GM21723 (cell line): ENCODE data around the gene PPP1R8.
A peak's percentile ranks its signal among the peaks of the same experiment; 100 is the strongest.
"Not testable (repeated sequence)": the region's sequence is repeated elsewhere in the genome, so short reads cannot be mapped to it uniquely, and the experiment has no call there.

ENCODE experiments used
- ATAC-seq: cut with Tn5 transposase; IDR thresholded peaks from one replicate; pipeline ENCODE4 v1.9.1; 2021; ENCODE audit warnings: mild to moderate bottlenecking, moderate library complexity; ENCODE audit not compliant: unreplicated experiment

Gene PPP1R8

GRCh38 chr1:27830621-27831440, at the start of gene PPP1R8:
TSS of gene PPP1R8 (plus strand) at chr1:27830782. CDS start at chr1:27830836, 54 bp downstream.
- peak; percentile 84 for ATAC-seq

DNA sequence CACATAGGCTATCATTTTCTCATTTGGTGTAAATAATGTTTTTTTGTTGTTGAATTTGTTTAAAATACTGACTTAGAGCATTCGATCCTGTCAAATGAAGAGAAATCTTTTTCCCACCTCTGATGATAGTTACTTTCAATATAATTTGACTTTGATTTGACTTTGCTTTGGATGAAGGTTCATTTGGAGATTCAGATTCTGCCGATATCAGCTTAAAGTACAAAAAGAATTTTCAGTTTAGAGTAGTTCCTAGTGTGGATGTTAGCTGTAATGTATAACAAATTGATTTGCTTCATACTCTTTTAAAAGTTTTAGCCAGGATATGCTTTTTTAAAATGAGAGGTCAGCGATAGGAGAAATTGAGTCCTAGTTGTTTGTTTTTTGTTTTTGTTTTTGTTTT, 47.6 kb upstream of the PPP1R8 start:
- ATAC-seq, result no peak

DNA sequence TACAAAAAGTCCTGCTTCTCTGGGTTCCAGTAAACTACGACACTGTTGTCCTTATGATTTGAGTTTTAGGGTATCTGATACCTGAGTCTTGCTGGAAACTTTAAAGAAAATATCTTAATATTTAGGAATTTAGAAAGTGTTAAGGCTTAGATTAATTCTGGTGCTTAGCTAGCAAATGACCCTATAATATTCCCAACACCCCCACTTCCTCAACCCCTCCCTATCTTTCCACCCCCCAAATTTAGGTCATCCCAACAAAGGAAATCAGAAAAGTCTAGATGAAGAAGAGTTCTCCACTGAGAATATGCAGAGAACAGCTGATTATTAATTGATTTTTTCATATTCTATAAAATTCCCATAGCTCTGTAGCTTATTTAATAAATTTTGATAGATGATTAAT, 45.9 kb upstream of the PPP1R8 start:
- ATAC-seq, result no peak

GRCh38 chr1:27785781-27786455, 44.7 kb upstream of the PPP1R8 start:
- no peak for ATAC-seq

GRCh38 chr1:27787895-27788294, 42.7 kb upstream of the PPP1R8 start:
- no peak for ATAC-seq

DNA sequence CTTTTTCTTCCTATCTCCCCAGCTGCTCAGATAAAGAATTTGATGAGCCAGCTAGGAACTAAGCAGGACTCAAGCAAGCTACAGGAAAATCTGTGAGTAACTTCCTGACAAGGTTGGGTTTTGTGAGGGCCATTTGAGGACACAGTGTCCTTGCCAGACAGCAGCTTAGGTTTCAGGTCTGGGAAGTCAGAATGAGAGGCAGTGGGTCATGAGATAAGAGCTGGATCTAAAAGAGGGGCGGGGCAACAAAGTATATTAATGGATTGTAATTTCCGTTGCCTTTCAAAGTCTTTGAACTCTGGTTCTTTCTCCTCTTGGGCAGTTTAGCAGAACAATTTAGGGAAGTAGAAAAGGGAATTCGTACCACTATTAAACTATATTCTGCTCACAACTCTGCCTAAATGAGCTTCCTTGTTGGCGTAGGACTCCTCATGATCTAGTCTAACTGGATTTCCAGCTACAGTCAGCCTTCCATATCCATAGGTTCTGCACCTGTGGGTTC, 41.0 kb upstream of the PPP1R8 start:
- ATAC-seq, result no peak

DNA sequence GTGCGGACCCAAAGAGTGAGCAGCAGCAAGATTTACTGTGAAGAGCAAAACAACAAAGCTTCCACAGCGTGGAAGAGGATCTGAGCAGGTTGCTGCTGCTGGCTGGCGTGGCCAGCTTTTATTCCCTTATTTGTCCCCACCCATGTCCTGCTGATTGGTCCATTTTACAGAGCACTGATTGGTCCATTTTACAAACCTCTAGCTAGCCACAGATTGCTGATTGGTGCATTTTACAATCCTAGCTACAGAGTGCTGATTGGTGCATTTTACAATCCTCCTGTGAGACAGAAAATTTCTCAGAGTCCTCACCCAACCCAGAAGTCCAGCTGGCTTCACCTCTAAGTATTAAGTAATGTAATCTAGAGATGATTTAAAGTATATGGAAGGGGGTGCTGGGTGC, 40.3 kb upstream of the PPP1R8 start:
- not testable (repeated sequence) for ATAC-seq

- ATAC-seq, result no peak
Measured at GRCh38 chr1:27795601-27796000, 35.0 kb upstream of the PPP1R8 start.

DNA sequence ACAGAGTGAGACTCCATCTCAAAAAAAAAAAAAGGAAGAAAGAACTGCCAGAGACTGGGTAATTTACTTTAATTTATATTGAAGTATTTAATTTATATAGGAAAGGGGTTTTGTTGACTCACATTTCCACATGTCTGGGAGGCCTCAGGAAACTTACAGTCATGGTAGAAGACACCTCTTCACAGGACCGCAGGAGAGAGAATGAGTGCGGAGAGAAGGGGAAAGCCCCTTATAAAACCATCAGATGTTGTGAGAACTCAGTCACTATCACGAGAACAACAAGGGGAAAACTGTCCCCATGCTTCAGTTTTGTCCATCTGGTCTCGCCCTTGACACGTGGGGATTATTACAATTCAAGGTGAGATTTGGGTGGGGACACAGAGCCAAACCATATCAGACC, 25.8 kb upstream of the PPP1R8 start:
- ATAC-seq, result no peak

GRCh38 chr1:27806758-27807157, 23.8 kb upstream of the PPP1R8 start:
- no peak for ATAC-seq

DNA sequence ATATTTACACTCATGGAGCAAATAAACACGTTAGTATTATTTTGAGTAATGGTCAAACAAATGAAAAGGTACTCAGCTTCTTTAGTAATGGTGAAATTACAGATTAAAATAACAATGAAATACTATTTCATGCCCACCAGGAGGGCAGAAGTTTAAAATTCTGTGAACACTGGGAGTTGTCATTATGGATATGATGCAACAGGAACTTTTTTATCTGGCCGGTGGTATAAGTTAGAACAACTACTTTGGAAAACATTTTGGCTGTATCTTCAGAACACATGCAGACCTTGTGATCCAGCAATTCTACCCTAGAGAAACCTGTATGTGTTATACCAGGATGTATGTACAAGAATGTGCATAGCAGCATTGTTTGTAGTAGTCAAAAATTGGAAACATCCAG, 23.2 kb upstream of the PPP1R8 start:
- ATAC-seq, result no peak

GRCh38 chr1:27808131-27808530, 22.5 kb upstream of the PPP1R8 start:
- not testable (repeated sequence) for ATAC-seq

- ATAC-seq, result no peak
Measured at GRCh38 chr1:27809883-27810282, 20.7 kb upstream of the PPP1R8 start.

DNA sequence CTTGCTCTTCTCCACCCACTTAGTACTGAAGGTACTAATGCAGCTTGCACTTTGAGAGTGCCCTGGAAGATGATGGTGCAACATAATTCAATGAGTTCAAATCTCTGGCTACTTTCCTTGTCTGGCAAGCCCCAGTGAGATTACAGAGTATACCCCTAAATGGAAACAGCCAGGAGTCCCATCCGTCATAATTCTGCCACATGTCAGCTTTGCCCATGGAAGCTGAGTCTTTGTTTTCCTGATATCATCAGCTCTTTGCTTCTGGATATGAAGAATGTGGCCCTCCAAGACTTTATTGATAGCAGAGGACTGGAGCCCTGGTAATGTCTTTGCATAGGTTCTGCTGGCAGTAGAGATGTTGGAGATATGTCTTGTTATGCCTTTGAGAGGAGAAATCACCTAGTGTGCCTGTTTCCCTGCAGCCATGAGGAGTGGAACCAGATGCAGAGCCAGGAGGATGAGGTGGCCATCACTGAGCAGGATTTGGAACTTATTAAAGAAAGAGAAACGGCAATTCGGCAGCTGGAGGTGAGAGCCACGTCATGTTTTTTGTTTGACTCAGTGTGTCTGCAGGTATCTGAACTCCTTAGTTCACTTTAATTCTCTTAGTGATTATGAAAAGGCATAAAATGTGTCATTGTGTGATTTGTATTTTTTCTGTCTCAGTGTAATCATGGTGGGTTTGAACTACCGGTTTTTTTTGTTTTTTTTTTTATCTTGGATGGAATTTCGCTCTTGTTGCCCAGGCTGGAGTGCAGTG, 18.7 kb upstream of the PPP1R8 start:
- no peak for ATAC-seq

DNA sequence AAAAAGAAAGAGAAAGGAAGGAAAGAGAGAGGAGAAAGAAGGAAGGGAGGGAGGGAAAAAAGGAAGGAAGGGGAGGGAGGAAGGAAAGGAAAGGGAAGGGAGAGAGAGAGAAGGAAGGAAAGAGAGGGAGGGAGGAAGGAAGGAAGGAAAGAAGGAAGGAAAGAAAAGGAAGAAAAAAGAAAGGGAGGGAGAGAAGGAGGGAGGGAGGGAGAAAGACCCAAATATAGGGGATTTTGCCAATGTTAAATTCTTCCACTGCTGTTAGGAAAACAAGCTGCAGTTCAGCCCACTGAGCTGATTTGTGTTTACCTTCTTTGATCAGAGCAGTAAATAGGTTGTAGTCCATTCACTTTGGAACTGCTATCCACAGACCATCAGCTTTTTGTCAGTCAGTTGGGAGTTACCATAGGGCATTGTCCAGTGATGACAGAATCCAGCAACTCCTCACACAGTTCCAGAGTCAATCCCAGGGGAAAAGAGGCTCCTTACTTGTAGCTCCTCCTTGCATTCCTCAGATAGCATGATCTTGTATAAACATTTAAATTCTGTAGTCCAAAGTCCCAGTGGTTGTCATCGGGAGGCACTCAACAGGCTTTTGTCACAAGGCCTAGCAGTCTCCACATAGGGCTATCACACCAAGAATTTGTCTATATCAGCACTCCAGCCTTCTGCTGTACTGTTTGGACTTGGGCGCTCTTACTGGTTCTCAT, 13.5 kb upstream of the PPP1R8 start:
- ATAC-seq, result no peak

DNA sequence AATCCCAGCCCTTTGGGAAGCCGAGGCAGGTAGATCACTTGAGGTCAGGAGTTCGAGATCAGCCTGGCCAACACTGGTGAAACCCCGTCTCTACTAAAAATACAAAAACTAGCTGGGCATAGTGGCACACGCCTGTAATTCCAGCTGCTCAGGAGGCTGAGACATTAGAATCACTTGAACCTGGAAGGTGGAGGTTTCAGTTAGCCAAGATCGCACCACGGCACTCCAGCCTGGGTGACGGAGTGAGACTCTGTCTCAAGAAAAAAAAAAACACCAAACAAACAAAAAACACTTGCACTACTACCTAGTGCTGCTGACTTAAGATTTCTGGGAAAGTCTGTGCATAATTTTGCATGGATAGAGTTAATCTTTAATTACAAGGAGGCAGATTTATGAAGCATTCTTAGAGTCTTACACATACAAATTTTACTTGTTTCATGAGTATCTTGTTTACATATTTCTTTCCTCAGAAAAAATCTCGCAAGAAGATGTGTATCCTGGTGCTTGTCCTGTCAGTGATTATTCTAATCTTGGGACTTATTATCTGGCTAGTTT, 8.7 kb upstream of the PPP1R8 start:
- ATAC-seq, result no peak

- no peak for ATAC-seq
Measured at GRCh38 chr1:27823784-27824183, 6.8 kb upstream of the PPP1R8 start.

- ATAC-seq, result no peak
Measured at GRCh38 chr1:27824411-27824810, 6.2 kb upstream of the PPP1R8 start.

DNA sequence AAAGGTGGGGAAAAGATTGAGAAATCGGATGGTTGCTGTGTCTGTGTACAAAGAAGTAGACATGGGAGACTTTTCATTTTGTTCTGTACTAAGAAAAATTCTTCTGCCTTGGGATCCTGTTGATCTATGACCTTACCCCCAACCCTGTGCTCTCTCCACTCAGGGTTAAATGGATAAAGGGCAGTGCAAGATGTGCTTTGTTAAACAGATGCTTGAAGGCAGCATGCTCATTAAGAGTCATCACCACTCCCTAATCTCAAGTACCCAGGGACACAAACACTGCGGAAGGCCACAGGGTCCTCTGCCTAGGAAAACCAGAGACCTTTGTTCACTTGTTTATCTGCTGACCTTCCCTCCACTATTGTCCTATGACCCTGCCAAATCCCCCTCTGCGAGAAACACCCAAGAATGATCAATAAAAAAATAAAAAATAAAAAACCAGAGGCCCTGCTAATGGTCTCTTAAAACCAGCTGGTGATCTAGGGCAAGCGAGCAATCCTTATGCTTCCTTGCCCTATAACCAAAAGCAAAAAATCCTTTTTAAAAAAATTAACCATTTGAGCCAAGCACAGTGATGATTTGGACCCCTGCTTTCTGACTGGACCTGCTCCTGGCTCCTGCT, 1.1 kb upstream of the PPP1R8 start:
- ATAC-seq, result not testable (repeated sequence)
